Natural killer cell (primary cell): Measurements from ENCODE around the gene IQCC. TPM values are rescaled to one million over a fixed set of nuclear protein-coding genes. Genes with fewer than 3 reads are reported as not detected.

Source experiments
- ATAC-seq, 3 donors: fragments of 150-1000 bp in 2 of 3; fragments of 200-7000 bp in 1 of 3; cut with Tn5 transposase; 1 replicate in 1 of 3; 2 replicates in 2 of 3; pipeline ENCODE4 v1.10.0; 2021; ENCODE audit warnings: mild to moderate bottlenecking in 2 of 3, moderate library complexity in 2 of 3
- DNase-seq, 2 donors: peaks; one replicate each; pipeline versions ENCODE4 v3.0.0 to v3.0.0-alpha.2; 2013 to 2021; ENCODE audit warnings: mixed read lengths in 1 of 2
- H3K27ac ChIP-seq: one replicate; pipeline ENCODE4 v1.5.1; 2013; ENCODE audit warnings: mild to moderate bottlenecking, low read length
- H3K27me3 ChIP-seq: one replicate; pipeline ENCODE4 v1.6.1; 2013; ENCODE audit warnings: low read length; ENCODE audit not compliant: control insufficient read depth, insufficient read depth
- H3K36me3 ChIP-seq: one replicate; pipeline ENCODE4 v1.6.1; 2013; ENCODE audit warnings: low read length; ENCODE audit not compliant: control insufficient read depth, insufficient read depth
- H3K4me1 ChIP-seq: one replicate; pipeline ENCODE4 v1.6.1; 2013; ENCODE audit warnings: low read length; ENCODE audit not compliant: control insufficient read depth, insufficient read depth
- H3K4me3 ChIP-seq: one replicate; pipeline ENCODE4 v1.5.1; 2013; ENCODE audit warnings: low read length
- H3K9me3 ChIP-seq: one replicate; pipeline ENCODE4 v1.6.1; 2013; ENCODE audit warnings: low read length; ENCODE audit not compliant: control insufficient read depth, insufficient read depth
- H3K27ac Mint-ChIP-seq, 2 donors: one replicate each; pipeline ENCODE4 v1.8.0; 2022; ENCODE audit warnings: mild to moderate bottlenecking in 2 of 2, mixed read lengths in 2 of 2, moderate library complexity in 1 of 2
- H3K27me3 Mint-ChIP-seq, 2 donors: one replicate each; pipeline ENCODE4 v1.8.0; 2022; ENCODE audit warnings: low read depth in 2 of 2, mixed read lengths in 2 of 2
- H3K36me3 Mint-ChIP-seq: one replicate; pipeline ENCODE4 v1.8.0; 2022; ENCODE audit warnings: mixed read lengths
- H3K4me1 Mint-ChIP-seq, 2 donors: one replicate each; pipeline ENCODE4 v1.8.0; 2022; ENCODE audit warnings: mixed read lengths in 2 of 2
- H3K4me3 Mint-ChIP-seq: one replicate; pipeline ENCODE4 v1.8.0; 2022; ENCODE audit warnings: mild to moderate bottlenecking, moderate library complexity, mixed read lengths
- H3K9me3 Mint-ChIP-seq, 2 donors: one replicate each; pipeline ENCODE4 v1.8.0; 2022; ENCODE audit warnings: mixed read lengths in 2 of 2
- CTCF ChIP-seq: fragments of 200-600 bp; IDR thresholded peaks from one replicate; pipeline ENCODE4 v1.8.0; 2022; ENCODE audit warnings: antibody characterized with exemption
- WGBS: methylation state at CpG from one replicate; pipeline ENCODE4 v1.1.7; 2013; ENCODE audit warnings: missing lambda C conversion rate; ENCODE audit not compliant: insufficient coverage; 5-methylcytosine and 5-hydroxymethylcytosine counted together
- intact Hi-C: fragments of 100-400 bp; cut with micrococcal nuclease; formaldehyde crosslinking; loops from one replicate; pipeline ENCODE4 v1.14.2; 2022
- total RNA-seq, 4 donors: library from RNA; stranded (reverse); fragments of 120-200 nt in 1 of 4; gene quantifications; one replicate each; pipeline versions ENCODE4 v1.2.3 to v1.2.4, GENCODE V29; 2013 to 2022

Gene IQCC
- total RNA-seq, 3 donors from 2014 or later (not counting 1 experiment from before 2014, with no cell fraction given): 1.8 to 3.5 (median 3.3) TPM

GRCh38 chr1:32249831-32250525, 44.5 kb downstream of the IQCC start:
- DNase-seq (peak; percentile 72 to 94), ATAC-seq (peak; percentile 72 to 85 (median 82))
- peak overlapping the region; percentile 86 for H3K27ac ChIP-seq
- Mint-ChIP-seq H3K27ac (peak overlapping the region; percentile 93 to 96), H3K4me3 (peak overlapping the region; percentile 100), H3K4me1 (peaks cover 56 to 71% of the 10 kb centered on the region in 2 donors), H3K27me3 (no peaks in the 10 kb centered on the region), H3K9me3 (no peaks in the 10 kb centered on the region), H3K36me3 (no peaks in the 10 kb centered on the region)
- H3K4me3 ChIP-seq: peak overlapping the region; percentile 4
- TF ChIP-seq CTCF: no peak
- H3K4me1 ChIP-seq: peaks cover 79% of the 10 kb centered on the region
- no peaks in the 10 kb centered on the region for H3K9me3 ChIP-seq
- no peaks in the 10 kb centered on the region for H3K36me3 ChIP-seq
- WGBS: 4% methylated on average over 9 of the region's 9 CpGs
- intact Hi-C loops: loop anchor here (2.0 to 5.0 kb wide), 3 partner anchors 15 to 41 kb away; no protein-coding TSS in a partner anchor
- no peaks in the 10 kb centered on the region for H3K27me3 ChIP-seq

GRCh38 chr1:32250893-32251716, 45.6 kb downstream of the IQCC start, which contains the start of gene LCK:
Gene LCK (plus strand): TSS chr1:32251265. CDS start chr1:32274330, 23,065 bp downstream.
- Mint-ChIP-seq H3K9me3 (no peaks in the 10 kb centered on the region), H3K4me1 (peaks cover 61 to 78% of the 10 kb centered on the region in 2 donors), H3K4me3 (peak within 1 kb of the TSS; percentile 100), H3K27me3 (no peaks in the 10 kb centered on the region), H3K36me3 (no peaks in the 10 kb centered on the region), H3K27ac (peak within 1 kb of the TSS; percentile 93 to 96)
- intact Hi-C loops: loop anchor here (2.0 to 5.0 kb wide), 3 partner anchors 14 to 40 kb away; no protein-coding TSS in a partner anchor
- DNase-seq (peak; percentile 56 to 80), ATAC-seq (peak; percentile 13 to 28 (median 24))
- Histone ChIP-seq H3K9me3 (no peaks in the 10 kb centered on the region), H3K36me3 (no peaks in the 10 kb centered on the region), H3K27me3 (no peaks in the 10 kb centered on the region), H3K27ac (peak within 1 kb of the TSS; percentile 86), H3K4me1 (peaks cover 90% of the 10 kb centered on the region), H3K4me3 (peak within 1 kb of the TSS; percentile 68)
- TF ChIP-seq CTCF: no peak
- 9% methylated on average over 25 of the region's 25 CpGs for WGBS

- H3K4me3 Mint-ChIP-seq: peak overlapping the region; percentile 85
- peaks cover 5% of the 10 kb centered on the region for H3K36me3 ChIP-seq
- H3K4me3 ChIP-seq: no peak overlapping the region
- ATAC-seq: peak in 1 of 3 donors; percentile 7
- H3K27me3 Mint-ChIP-seq: no peaks in the 10 kb centered on the region
- intact Hi-C loops: no loop called here
- no peaks in the 10 kb centered on the region for H3K27me3 ChIP-seq
- no peaks in the 10 kb centered on the region for H3K9me3 Mint-ChIP-seq
- DNase-seq: peak in 1 of 2 donors; percentile 58
- TF ChIP-seq CTCF: no peak
- peaks cover 47 to 65% of the 10 kb centered on the region in 2 donors for H3K4me1 Mint-ChIP-seq
- H3K4me1 ChIP-seq: peaks cover 98% of the 10 kb centered on the region
- H3K27ac Mint-ChIP-seq: peak overlapping the region; percentile 93 to 96
- 61% methylated on average over 6 of the region's 10 CpGs for WGBS
- peak overlapping the region; percentile 86 for H3K27ac ChIP-seq
- H3K9me3 ChIP-seq: no peaks in the 10 kb centered on the region
- H3K36me3 Mint-ChIP-seq: no peaks in the 10 kb centered on the region
These were observed 49.9 kb downstream of the IQCC start for GRCh38 chr1:32255072-32256071.
